Natural killer cell treated with Interleukin-12 subunit alpha and Interleukin-12 subunit beta and Interleukin-15 and Interleukin-18, amount 100 ng/mL, for 72 hours (primary cell): ENCODE measurements around the gene GPR3. TPM values are rescaled to one million over a fixed set of nuclear protein-coding genes. Genes with fewer than 3 reads are reported as not detected.
"Not testable (repeated sequence)": the region's sequence is repeated elsewhere in the genome, so short reads cannot be mapped to it uniquely, and the experiment has no call there.

ENCODE experiments used
- ATAC-seq, 2 donors: fragments of 150-1000 bp; cut with Tn5 transposase in 1 of 2; sonication (Bioruptor Pico), chemical (Tn5 transposase) in 1 of 2; 2 replicates each; pipeline ENCODE4 v1.10.0; 2021
- DNase-seq: peaks from one replicate; pipeline ENCODE4 v3.0.0; 2022; ENCODE audit warnings: low spot score
- H3K27ac Mint-ChIP-seq, 2 donors: 1 replicate in 1 of 2; 2 replicates in 1 of 2; pipeline ENCODE4 v1.8.0; 2022; ENCODE audit warnings: mixed read lengths in 2 of 2, mild to moderate bottlenecking in 1 of 2, moderate library complexity in 1 of 2
- H3K27me3 Mint-ChIP-seq, 2 donors: 1 replicate in 1 of 2; 2 replicates in 1 of 2; pipeline ENCODE4 v1.8.0; 2022; ENCODE audit warnings: mixed read lengths in 2 of 2
- H3K36me3 Mint-ChIP-seq: one replicate; pipeline ENCODE4 v1.8.0; 2022; ENCODE audit warnings: mixed read lengths
- H3K4me1 Mint-ChIP-seq, 2 donors: 1 replicate in 1 of 2; 2 replicates in 1 of 2; pipeline ENCODE4 v1.8.0; 2022; ENCODE audit warnings: low read depth in 2 of 2, mixed read lengths in 2 of 2, mild to moderate bottlenecking in 1 of 2
- H3K4me3 Mint-ChIP-seq: one replicate; pipeline ENCODE4 v1.8.0; 2022; ENCODE audit warnings: mixed read lengths
- H3K9me3 Mint-ChIP-seq: 2 replicates; pipeline ENCODE4 v1.8.0; 2022; ENCODE audit warnings: mixed read lengths
- total RNA-seq, 2 donors: library from RNA; stranded (reverse); gene quantifications; one replicate each; pipeline ENCODE4 v1.2.3, GENCODE V29; 2022

Gene GPR3
- total RNA-seq, 2 donors from 2014 or later: 0.64 to 1.1 TPM

DNA sequence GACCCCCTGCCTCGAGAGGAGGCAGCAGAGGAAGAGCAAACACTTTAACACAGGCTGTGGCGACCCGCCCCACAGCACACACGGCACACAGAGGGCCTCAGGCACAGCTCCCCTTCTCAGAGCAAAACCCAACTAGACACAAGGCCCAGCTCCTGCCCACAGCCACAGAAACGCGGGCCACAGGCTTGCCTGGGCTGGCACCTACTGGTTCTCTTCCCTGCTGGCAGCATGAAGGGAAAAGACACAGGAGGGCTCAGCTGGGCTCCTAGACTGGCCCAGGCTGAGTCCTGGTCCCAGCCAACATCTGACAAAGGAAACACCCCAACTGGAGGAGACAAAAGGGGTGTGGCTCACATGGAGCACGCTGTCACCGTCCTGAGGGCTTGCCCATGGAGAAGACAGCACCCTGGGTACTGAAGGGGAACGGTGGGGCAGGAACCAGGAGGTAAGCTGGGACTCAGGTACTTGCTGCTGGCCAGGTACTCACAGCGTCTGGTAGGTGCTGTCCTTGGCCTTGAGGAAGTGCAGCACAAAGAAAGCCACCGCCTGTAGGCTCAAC, 12.8 kb upstream of the GPR3 start:
- Mint-ChIP-seq H3K4me3 (no peak overlapping the region), H3K36me3 (no peaks in the 10 kb centered on the region)

DNA sequence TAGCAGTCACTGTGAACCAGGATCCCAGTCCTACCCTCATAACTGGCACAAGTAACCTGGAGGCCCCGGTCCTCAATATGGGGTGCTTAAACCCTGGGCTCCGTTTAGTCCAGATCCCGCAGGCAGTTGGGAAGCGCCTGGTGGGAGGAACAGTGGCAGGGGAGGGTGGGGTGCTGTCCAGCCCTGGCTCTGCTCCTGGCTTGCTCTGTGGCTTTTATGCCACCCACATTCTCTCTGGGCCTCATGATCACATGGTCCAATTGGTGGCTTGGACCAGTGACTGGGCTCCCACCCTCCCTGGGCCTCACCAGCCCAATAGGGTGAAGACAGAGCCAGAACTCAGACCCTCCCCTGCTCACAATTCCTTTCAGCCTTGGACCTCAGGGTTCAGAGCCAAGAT, 12.2 kb upstream of the GPR3 start:
- H3K9me3 Mint-ChIP-seq: no peaks in the 10 kb centered on the region
- H3K4me3 Mint-ChIP-seq: no peak overlapping the region
- H3K27me3 Mint-ChIP-seq: peaks cover 0 to 7% of the 10 kb centered on the region in 2 donors
- DNase-seq: no peak
- H3K27ac Mint-ChIP-seq: no peak overlapping the region
- no peaks in the 10 kb centered on the region for H3K36me3 Mint-ChIP-seq
- H3K4me1 Mint-ChIP-seq: peaks cover 0 to 4% of the 10 kb centered on the region in 2 donors
- ATAC-seq: no peak

More for the DNA sequence above, 12.8 kb upstream of the GPR3 start:
- Mint-ChIP-seq H3K4me1 (peaks cover 0 to 4% of the 10 kb centered on the region in 2 donors), H3K9me3 (no peaks in the 10 kb centered on the region), H3K27ac (no peak overlapping the region), H3K27me3 (peaks cover 0 to 7% of the 10 kb centered on the region in 2 donors)
- DNase-seq (no peak), ATAC-seq (no peak)

DNA sequence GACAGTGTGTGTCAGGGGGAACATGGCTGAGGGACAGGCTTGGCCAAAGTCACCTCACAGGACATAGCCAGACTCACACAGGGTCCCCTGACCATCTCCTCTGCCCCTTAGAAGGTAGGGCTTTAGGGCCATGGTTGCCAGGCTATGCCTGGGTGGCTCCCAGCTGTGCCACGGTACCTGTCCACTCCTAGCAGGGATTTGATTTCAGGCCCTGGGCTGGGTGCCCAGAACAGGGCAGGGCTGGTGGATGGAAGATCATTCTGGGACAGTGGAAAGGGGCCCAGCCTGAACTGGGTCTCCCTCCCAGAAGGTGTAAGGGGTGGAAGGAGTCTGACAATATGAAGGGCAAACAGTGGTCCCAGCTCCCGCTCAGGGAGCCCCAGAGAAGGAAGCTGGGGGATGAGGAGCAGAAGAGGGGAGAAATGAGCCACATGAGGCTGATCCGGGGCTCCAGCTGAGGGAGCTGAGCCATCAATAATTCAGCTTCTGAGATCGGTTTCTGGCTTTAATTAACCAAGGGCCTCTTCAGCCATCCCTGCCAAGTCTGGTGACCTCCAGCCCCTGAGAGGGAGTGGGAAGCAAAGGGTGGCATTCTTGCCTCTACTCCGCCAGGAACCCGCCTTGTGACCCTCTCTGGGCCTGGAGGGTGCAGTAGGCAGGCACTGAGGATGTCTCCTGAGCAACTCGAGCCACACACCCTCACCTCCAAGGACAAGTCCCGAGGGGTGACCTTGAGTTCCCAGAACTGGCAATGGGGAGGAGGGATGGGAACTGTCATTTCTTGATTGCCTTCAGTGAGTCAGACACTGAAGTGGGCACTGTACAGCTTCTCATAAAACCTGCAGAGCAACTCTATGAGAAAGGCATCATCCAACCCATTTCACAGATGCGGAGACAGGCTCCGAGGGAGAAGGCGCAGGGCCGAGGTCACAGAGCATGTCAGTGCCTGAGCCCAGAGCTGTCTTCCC, 11.4 kb upstream of the GPR3 start:
- Mint-ChIP-seq H3K36me3 (no peaks in the 10 kb centered on the region), H3K9me3 (no peaks in the 10 kb centered on the region), H3K4me1 (peaks cover 0 to 4% of the 10 kb centered on the region in 2 donors), H3K27ac (no peak overlapping the region), H3K27me3 (peaks cover 0 to 4% of the 10 kb centered on the region in 2 donors), H3K4me3 (no peak overlapping the region)
- ATAC-seq (peak in 1 of 2 donors; percentile 25), DNase-seq (no peak)

DNA sequence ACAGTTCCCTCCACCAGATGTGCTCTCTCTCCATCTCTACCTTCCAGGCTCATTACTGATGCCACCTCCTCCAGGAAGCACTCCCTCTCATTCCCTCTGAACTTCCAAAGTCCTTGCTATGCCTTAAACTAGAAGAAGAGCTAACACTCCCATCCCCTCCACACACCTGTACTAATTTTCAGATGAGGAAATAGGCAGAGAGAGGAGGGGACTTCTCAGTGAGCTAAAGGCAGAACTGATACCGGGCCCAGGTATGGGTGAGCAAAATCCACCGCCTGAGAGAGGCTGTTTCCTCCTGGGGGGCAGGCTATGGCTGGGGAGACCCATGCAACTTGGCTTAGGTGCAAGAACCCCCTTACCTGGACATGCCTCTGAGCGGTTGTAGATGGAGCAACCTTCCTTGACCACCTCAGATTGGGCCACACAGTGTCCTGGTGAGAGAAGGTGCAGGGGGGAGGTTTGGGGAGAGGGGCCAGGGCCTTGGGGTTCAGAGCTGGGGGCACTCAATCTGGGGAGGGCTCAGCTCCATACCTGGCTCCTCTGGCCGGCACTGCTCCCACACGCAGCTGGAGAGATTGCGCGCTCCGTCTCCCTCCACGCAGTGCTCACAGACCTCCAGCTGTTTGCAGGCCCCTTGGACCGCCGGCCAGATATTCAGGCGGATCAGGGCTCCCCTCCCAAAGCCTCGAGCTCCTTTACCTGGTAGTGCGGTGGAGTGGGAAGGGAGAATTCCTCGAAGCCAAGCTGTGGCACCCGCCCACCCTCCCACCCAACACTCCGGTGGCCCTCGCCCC, 10.3 kb upstream of the GPR3 start:
- no peaks in the 10 kb centered on the region for H3K36me3 Mint-ChIP-seq
- no peak for DNase-seq
- H3K4me3 Mint-ChIP-seq: no peak overlapping the region
- no peaks in the 10 kb centered on the region for H3K9me3 Mint-ChIP-seq
- no peak overlapping the region for H3K27ac Mint-ChIP-seq
- H3K27me3 Mint-ChIP-seq: peaks cover 0 to 6% of the 10 kb centered on the region in 2 donors
- no peak for ATAC-seq
- H3K4me1 Mint-ChIP-seq: peaks cover 0 to 4% of the 10 kb centered on the region in 2 donors

DNA sequence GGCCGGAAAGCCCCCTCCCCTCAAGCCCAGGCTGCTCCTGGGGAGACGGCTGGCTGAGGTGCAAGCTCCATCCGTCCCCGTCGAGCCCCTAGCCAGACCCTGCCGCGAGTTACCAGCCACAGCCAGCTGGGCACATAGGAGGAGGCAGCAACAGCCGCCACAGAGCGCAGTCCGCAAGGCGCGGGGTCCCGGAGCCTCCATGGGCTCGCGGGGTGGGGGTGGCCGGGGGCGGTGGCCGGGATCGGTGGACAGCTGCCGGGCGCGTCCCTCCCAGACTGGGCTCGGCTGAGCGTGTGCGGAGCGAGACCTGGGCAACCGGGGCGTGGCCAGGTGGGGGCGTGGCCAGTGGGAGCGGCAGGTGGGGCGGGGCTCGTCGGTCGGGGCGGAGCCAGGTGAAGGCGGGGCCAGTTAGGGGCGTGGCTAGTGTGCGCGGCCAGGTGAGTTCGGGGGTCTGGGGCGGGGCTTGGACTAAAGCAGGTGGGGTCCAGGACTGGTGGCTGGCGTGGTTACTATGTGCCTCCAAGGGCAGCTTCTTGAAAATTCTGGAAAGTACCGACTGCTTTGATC, 9.3 kb upstream of the GPR3 start, which contains the start of gene CD164L2:
Gene CD164L2 (minus strand): TSS at position 295 of the 567 bp plus-strand sequence. CDS start 94 bp downstream, at position 201.
- Mint-ChIP-seq H3K4me3 (no peak within 1 kb of the TSS), H3K9me3 (no peaks in the 10 kb centered on the region), H3K36me3 (no peaks in the 10 kb centered on the region), H3K27ac (no peak within 1 kb of the TSS), H3K27me3 (peaks cover 0 to 6% of the 10 kb centered on the region in 2 donors), H3K4me1 (peaks cover 0 to 4% of the 10 kb centered on the region in 2 donors)
- ATAC-seq (peak; percentile 55 to 86), DNase-seq (no peak)

DNA sequence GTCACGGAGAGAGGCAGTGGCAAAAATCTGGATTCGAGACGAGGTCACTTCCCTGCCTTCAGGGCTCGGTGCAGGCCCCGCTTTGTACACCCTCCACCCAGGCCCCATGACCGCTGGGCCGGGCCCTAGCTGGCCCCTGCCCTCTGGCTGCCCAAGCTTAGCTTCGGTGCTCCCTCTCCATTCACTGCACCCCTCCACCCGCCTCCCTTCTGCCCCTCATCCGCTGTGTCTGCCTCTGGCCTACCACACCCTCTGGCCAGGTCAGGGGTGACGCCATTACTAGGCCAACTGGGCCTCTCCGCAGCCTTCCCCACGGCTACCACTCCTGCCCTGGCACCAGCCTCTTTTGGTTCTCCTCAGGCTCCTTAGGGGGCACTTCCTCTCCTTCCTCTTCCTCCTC, 8.8 kb upstream of the GPR3 start:
- ATAC-seq (no peak), DNase-seq (no peak)
- peaks cover 0 to 7% of the 10 kb centered on the region in 2 donors for H3K4me1 Mint-ChIP-seq
- peaks cover 0 to 9% of the 10 kb centered on the region in 2 donors for H3K27me3 Mint-ChIP-seq
- no peak overlapping the region for H3K27ac Mint-ChIP-seq
- no peak overlapping the region for H3K4me3 Mint-ChIP-seq
- H3K36me3 Mint-ChIP-seq: no peaks in the 10 kb centered on the region
- H3K9me3 Mint-ChIP-seq: no peaks in the 10 kb centered on the region

DNA sequence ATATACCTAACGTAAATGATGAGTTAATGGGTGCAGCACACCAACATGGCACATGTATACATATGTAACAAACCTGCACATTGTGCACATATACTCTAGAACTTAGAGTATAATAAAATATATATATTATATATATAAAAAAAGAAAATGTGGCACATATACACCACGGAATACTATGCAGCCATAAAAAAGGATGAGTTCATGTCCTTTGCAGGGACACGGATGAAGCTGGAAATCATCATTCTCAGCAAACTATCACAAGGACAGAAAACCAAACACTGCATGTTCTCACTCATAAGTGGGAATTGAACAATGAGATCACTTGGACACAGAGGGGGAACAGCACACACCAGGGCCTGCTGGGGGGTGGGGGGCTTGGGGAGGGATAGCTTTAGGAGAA, 7.6 kb upstream of the GPR3 start:
- H3K9me3 Mint-ChIP-seq, H3K4me1 Mint-ChIP-seq, H3K27me3 Mint-ChIP-seq, DNase-seq, ATAC-seq, H3K4me3 Mint-ChIP-seq, H3K27ac Mint-ChIP-seq, H3K36me3 Mint-ChIP-seq: not testable (repeated sequence)

DNA sequence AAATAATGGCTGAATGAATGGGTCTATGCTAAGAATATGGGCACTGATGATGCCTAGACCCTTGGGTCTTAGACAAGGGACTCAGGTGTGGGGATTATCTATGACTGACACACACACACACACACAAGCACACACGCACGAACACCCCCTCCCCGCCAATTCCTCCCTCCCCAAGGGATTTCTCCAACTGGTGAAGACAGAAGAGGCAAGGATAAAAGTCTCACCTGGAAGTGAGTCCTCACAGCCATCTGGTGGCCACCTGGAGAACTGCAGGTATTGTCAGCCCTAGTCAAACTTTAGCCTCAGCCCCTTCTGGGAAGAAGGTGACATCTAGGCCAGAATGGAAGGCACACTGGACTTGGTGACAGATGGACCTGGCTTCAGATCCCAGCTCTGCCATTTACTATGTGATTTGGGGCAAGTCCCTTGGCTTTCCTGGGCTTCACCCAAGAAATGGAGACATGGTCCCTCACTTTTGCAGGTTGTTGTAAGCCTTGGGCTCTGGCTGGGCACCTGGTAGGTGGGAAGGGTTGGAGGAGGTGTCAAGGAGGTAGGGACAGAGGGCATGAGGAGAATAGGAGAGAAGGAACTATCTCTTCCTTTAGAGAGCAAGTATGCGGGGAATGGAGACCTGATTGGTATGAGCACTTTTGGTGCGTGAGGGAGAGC, 4.0 kb upstream of the GPR3 start:
- Mint-ChIP-seq H3K9me3 (no peaks in the 10 kb centered on the region), H3K27me3 (peaks cover 0 to 8% of the 10 kb centered on the region in 2 donors), H3K4me3 (no peak overlapping the region), H3K27ac (peak overlapping the region; percentile 51 to 70), H3K4me1 (peaks cover 9 to 17% of the 10 kb centered on the region in 2 donors), H3K36me3 (no peaks in the 10 kb centered on the region)
- DNase-seq: peak; percentile 75
- ATAC-seq: no peak

DNA sequence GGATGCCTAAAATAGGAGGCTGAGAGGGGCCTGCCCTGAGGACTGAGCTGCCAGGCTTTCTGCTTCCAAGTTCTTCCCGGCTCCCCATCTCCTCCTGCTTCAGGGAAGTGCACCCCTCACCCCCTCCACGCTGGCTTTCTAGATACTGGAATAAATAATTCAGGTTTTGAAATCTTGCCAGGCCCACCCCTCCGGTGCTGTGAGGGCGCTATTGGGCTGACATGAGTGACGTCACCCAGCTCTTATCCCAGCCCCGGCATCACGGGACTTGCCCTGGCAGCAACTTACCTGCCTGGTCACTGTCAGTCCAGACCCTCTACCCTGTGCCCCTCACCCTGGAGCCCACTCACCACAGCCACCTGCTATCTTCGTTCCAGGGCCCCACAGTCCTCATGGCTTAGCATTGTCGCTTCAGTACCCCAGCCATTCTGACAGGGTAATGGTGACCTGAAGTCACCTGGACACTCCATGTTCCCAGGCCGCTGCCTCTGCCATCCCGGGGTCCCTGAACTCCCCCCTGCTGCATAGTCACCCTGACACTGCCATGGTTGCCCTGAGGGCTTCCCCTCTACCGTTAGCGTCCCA, 819 bp upstream of the GPR3 start:
- H3K27me3 Mint-ChIP-seq: peaks cover 0 to 6% of the 10 kb centered on the region in 2 donors
- H3K36me3 Mint-ChIP-seq: no peaks in the 10 kb centered on the region
- peak overlapping the region; percentile 83 for H3K4me3 Mint-ChIP-seq
- peak overlapping the region; percentile 70 to 82 for H3K27ac Mint-ChIP-seq
- no peak for ATAC-seq
- peak; percentile 58 for DNase-seq
- H3K9me3 Mint-ChIP-seq: no peaks in the 10 kb centered on the region
- peaks cover 9 to 13% of the 10 kb centered on the region in 2 donors for H3K4me1 Mint-ChIP-seq

DNA sequence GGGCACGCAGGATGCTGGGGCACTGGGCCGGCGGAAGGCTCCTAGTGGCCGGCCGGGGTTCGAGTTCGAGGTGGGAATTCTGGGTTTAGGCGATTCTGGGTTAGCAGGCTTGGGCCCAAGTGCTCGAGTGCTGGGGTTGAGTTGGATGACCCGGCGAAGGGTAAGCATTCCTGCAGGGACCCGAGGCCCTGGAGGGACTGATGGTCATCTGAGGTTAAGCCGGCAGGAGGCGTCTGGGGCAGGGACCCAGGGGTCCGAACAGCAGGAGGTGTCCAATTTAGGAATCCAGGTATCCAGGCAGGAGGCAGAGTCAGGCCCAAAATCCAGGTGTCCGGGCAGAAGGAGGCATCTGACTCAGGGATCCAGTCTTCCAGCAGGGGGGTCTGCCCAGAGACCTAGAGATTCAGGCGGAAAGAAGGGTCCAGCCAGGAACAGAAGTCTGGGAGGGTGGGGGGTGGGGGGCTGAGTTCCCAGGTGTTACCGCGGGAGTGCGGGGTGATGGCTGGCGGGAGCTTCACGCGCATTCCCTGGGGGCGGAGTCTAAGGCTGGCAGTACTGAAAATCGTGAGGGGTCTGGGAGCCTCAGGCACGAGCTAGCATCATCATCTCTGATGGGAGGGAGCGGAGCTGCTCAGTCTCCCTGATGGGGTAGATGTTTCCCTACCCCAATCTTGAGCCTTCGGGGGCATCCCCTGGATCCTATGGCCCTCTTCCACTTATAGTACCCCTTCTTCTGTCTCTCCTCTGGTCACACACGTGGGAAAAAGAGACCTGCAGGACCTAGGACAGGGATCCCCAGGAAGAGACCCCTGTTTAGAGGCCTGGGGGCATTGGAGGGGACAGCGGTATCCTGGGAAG, 585 bp downstream of the GPR3 start:
- ATAC-seq (no peak), DNase-seq (no peak)
- Mint-ChIP-seq H3K27me3 (peaks cover 0 to 6% of the 10 kb centered on the region in 2 donors), H3K9me3 (no peaks in the 10 kb centered on the region), H3K4me1 (peaks cover 9 to 13% of the 10 kb centered on the region in 2 donors), H3K4me3 (peak overlapping the region; percentile 83), H3K36me3 (no peaks in the 10 kb centered on the region), H3K27ac (peak overlapping the region in 1 of 2 donors; percentile 70)

DNA sequence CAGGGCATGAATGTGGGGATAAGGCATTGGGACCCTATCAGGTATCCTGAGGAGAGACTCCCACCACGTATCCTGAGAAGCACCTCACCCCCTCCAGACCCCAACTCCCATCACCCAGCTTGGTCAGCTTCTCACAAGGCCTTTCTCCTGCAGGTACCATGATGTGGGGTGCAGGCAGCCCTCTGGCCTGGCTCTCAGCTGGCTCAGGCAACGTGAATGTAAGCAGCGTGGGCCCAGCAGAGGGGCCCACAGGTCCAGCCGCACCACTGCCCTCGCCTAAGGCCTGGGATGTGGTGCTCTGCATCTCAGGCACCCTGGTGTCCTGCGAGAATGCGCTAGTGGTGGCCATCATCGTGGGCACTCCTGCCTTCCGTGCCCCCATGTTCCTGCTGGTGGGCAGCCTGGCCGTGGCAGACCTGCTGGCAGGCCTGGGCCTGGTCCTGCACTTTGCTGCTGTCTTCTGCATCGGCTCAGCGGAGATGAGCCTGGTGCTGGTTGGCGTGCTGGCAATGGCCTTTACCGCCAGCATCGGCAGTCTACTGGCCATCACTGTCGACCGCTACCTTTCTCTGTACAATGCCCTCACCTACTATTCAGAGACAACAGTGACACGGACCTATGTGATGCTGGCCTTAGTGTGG, 1.3 kb downstream of the GPR3 start:
- no peaks in the 10 kb centered on the region for H3K9me3 Mint-ChIP-seq
- H3K4me3 Mint-ChIP-seq: peak overlapping the region; percentile 44
- H3K27ac Mint-ChIP-seq: no peak overlapping the region
- ATAC-seq (no peak), DNase-seq (peak; percentile 51)
- no peaks in the 10 kb centered on the region for H3K36me3 Mint-ChIP-seq
- H3K4me1 Mint-ChIP-seq: peaks cover 9% of the 10 kb centered on the region in 2 donors
- H3K27me3 Mint-ChIP-seq: peaks cover 0 to 3% of the 10 kb centered on the region in 2 donors
